Dedifferentiated amniotic fluid mesenchymal stem cell (primary cell): ENCODE measurements around the gene TAF12.
"Not testable (repeated sequence)": the region's sequence is repeated elsewhere in the genome, so short reads cannot be mapped to it uniquely, and the experiment has no call there.

ENCODE experiments used
- DNase-seq: peaks from one replicate; pipeline ENCODE4 v3.0.0-alpha.2; 2016; ENCODE audit errors: extremely low spot score

TAF12 gene

GRCh38 chr1:28644494-28644893 lies 1.6 kb upstream of the TAF12 start:
- no peak for DNase-seq

DNA sequence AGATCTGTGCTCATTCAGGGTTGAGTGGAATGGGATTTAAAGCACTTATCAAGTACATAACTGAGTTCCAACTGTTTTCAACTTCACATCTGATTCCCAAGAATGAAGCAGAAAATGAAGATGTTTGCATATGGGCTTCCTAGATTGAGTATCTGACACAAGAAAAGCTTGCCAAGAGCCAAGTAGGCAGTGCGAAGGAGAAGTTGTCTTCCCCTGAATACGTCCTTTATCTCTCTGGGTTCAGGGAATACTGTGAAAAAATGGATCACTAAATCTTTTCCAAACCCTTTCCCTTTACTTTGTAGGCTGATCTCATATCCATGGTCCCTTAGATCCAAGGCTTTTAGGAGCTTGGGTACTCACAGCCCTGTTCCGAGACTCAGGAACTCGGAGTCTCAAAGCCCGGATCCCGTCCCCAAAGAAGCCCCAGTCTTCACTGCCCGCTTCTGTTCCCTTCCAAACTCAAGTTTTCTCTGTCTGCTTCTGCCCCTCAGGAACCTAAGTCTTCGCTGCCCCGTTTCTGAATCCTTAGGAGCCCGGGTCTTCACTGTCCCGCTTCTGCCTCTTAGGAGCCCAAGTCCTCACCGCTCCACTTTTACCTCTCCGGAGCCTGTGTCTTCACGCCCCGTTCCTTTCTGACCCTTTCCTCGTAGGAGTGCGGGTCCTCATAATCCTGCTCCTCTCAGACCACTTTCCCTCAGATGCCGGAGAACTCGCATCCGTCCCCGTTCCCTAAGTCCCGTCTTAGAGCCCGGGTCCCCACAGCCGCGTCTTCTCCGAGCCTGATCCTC lies 616 bp downstream of the TAF12 start:
- peak; percentile 27 for DNase-seq

- DNase-seq: no peak
These were observed 2.1 kb downstream of the TAF12 start for GRCh38 chr1:28640766-28641165.

GRCh38 chr1:28632560-28632959 lies 10.3 kb downstream of the TAF12 start:
- DNase-seq: no peak

- DNase-seq: no peak
These were observed 11.2 kb downstream of the TAF12 start for GRCh38 chr1:28631713-28632112.

DNA sequence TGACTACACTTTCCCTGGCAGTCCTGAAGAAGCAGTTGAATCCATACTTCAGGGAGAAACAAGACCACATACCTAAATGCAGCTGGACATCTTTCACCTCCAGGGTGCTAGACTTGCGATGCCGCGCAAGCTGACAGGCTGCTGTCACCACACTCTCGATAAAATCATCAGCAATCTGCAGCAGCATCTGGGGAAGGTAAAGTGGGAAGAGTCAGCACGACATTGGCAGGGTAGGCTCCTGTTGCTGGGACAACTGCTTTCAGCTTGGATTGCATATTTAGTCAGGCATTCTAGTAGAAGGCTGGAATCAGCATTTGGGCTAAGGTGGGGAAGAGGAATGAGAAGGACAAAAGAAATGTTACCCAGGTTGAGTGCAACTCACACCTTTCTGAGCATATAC lies 29.7 kb downstream of the TAF12 start:
- no peak for DNase-seq

- no peak for DNase-seq
These were observed 36.1 kb downstream of the TAF12 start for GRCh38 chr1:28606771-28607170.

- no peak for DNase-seq
These were observed 37.9 kb downstream of the TAF12 start for GRCh38 chr1:28604962-28605361.

GRCh38 chr1:28604411-28604810 lies 38.5 kb downstream of the TAF12 start:
- DNase-seq: no peak

DNA sequence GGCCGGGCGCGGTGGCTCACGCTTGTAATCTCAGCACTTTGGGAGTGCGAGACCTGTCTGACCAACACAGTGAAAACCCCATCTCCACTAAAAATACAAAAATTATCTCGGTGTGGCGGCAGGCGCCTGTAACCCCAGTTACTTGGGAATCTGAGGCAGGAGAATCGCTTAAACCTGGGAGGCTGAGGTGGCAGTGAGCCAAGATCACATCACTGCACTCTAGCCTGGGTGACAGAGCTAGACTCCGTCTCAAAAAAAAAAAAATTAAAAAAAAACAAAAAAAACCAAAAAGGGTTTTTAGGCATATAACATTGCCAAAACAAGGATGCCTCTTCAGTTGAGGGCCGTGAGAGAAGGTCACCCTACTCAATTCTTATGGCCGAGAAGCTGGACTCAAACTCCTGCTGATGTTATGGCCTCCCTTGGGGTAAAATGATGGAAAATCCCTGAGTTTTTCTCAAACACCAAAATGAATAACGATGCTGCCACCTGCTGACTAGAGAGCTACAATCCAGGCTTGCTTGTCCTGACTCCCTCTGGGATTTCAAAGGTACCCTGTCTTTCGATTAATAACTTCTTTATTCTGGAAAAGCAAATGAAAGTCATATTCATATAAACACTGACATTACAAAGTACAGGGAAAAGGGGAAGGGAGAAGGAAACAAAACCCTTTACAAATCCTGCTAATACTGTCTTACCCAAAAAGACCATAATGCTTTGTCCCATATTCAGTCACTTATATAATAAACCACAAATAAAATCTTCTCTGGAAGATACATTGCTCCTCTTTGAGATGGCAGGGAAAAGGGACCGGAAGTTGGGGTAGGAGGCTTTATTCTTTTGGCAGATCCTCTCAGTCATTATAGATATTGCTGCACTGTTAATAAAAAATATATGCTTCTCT lies 40.1 kb downstream of the TAF12 start:
- peak; percentile 90 for DNase-seq

DNA sequence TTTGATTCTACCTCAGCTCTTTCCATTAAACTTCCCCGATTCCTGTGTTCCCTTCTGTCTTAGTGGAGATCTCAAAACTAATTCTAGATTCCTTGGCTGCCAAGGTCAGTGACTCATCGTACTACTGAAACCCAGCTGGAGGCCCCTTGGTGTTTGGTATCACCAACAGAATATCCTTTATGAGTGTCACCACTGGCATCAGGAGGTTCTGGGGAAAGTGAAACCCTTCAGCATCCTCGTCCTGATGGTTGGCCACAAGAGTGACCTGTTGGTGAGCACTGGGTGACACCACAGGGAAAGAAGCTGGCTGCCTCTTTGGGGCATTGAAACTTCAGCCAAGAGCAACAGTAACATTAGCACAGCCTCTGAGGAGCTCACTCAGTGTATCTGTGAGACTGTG lies 41.2 kb downstream of the TAF12 start:
- DNase-seq: peak; percentile 94

DNA sequence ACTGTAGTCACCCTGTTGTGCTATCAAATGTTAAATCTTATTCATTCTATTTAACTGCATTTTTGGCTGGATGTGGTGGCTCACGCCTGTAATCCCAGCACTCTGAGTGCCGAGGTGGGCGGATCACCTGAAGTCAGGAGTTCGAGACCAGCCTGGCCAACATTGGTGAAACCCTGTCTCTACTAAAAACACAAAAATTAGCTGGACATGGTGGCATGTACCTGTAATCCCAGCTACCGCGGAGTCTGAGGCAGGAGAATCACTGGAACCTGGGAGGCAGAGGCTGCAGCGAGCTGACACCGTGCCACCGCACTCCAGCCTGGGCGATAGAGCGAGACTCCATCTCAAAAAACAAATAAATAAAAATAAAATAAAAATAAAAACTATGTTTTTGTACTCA lies 46.6 kb downstream of the TAF12 start:
- DNase-seq: not testable (repeated sequence)

GRCh38 chr1:28595412-28596191 lies 47.3 kb downstream of the TAF12 start:
- no peak for DNase-seq

DNA sequence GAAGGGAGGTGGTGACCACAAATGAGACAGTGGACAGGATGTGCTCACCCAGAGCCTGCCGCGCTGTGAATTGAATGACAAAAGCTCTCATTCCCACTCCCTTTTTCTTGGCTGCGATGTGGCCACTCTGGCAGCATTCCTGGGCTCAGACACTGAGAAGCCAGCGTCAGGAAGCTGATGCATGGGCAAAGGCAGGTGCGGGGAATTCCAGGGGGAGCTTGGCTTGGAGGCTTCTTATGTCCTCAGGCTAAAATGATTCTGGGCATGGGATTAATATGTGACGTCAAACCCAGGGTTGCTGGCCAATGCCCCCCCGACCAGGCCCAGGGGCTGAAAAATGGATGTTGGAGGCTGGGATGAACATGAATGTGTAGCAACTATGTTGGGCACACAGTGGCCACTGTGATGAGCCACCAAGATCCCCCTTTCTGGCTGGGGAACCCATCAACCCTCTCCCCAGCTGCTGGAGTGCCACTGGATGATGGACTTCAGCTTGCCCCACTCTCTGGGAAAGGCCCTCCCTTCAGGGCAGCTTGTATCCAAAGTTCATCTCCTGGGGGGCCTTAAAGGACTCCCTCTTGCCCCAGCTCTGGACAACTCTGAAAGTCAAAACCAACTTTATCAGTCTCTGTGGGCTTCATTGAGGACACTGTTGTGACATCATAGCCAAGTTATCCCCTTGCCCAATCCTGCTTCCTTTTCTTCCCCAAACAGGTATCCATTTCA lies 48.0 kb downstream of the TAF12 start:
- DNase-seq: not testable (repeated sequence)

DNA sequence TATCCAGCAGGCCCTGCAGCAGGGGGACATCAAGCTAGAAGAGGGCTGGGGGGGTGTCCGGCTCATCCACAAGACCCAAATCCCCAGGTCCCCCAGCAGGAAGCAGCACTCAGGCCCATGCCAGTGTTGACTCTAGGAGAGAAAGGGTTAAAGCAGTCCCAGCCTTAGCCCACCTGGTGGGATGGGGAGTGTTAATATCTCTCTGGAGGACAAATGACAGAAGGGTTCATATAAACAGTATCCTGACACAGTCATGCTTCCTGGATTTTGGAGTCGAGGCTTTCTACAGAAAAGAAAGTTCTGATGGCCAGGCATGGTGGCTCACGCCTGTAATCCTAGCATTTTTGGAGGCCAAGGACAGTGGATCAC lies 48.9 kb downstream of the TAF12 start:
- not testable (repeated sequence) for DNase-seq

DNA sequence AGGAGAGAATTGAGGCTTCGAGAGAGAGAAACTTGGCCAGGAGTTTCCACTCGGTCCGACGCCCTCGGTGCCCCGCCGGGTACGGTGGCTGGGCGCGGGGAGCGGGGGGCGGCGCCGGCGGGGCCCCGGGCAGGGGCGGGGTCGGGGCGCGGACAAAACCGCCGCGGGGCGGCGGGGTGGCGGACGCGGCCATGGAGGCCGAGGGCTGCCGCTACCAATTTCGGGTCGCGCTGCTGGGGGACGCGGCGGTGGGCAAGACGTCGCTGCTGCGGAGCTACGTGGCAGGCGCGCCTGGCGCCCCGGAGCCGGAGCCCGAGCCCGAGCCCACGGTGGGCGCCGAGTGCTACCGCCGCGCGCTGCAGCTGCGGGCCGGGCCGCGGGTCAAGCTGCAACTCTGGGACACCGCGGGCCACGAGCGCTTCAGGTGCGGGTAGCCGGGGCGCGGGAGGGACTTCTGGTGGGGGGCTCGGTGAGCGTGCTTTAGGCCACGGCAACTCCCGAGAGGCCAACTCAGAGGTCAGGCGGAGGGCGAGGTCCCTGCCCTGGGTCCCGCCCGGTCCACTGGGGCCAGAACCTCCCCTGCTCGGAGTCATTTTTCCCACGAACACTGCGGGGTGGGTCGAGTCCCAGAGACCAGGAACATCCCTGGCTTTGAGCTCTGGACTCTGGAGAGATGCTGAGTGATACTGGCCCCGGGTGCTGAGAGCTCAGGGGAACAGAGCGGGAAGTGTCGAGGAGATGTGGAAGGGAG lies 50.4 kb downstream of the TAF12 start:
- DNase-seq: no peak

DNA sequence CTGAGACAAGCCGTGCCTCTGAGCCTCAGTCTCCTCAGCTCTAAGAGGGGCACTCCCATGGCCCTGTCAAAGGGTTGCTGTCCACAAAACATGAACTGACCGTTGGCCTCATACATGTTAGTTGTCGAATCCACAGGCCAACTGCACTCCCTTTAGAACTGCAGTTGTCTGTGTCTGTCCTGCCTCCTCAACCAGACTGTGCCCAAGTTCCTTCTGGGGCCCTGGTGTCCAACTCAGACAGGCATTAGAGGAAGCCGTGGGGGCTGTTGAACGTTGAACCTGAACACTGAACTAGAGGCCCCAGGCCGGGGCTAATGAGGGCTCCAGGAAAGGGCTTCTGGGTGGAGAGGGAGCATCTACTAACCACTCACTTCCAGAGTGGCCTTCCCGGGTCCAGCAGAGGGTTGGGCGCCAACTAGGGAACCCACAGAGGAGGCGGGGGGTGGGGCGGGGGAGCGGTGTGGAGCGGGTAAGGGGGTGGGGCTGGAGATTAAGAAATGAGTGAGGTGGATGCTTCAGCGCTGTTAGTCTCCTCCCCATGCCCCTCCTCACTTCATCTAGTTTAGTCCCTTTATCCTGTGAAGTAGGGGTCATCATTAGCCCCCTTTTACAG lies 51.1 kb downstream of the TAF12 start, which contains the start of gene RAB42:
Gene RAB42 (plus strand): TSS at position 558 of the 613 bp plus-strand sequence. CDS start 247 bp downstream, outside the sequence.
- DNase-seq: no peak

GRCh38 chr1:28586585-28587391 lies 56.1 kb downstream of the TAF12 start:
- not testable (repeated sequence) for DNase-seq

DNA sequence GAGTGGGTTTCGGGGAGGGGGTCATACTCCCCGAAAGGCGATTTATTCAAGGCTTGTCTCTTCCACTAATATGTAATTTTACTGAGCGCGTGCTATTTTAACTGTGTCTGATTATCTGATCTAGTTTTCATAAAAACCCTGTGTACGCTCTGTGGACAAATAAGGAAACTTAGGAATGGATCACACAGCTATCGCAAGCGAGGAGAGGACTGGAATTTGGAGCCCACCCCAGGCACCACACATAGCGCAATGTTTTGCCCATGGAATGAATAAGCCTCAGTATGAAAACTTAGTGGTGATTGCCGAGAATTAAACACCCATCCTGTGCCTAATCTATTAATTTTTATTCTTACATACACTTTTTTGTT lies 60.6 kb downstream of the TAF12 start:
- DNase-seq: no peak
